ENCODE results near the gene PLCB2. TPM values are rescaled to one million over a fixed set of nuclear protein-coding genes. Genes with fewer than 3 reads are reported as not detected.

Gene PLCB2
- total and polyA plus RNA-seq, 9 of the 15 experiments (the other 6 are each of a cell fraction or from before 2014, with no cell fraction given), result 0.37 to 12.3 (median 8.0) TPM

DNA sequence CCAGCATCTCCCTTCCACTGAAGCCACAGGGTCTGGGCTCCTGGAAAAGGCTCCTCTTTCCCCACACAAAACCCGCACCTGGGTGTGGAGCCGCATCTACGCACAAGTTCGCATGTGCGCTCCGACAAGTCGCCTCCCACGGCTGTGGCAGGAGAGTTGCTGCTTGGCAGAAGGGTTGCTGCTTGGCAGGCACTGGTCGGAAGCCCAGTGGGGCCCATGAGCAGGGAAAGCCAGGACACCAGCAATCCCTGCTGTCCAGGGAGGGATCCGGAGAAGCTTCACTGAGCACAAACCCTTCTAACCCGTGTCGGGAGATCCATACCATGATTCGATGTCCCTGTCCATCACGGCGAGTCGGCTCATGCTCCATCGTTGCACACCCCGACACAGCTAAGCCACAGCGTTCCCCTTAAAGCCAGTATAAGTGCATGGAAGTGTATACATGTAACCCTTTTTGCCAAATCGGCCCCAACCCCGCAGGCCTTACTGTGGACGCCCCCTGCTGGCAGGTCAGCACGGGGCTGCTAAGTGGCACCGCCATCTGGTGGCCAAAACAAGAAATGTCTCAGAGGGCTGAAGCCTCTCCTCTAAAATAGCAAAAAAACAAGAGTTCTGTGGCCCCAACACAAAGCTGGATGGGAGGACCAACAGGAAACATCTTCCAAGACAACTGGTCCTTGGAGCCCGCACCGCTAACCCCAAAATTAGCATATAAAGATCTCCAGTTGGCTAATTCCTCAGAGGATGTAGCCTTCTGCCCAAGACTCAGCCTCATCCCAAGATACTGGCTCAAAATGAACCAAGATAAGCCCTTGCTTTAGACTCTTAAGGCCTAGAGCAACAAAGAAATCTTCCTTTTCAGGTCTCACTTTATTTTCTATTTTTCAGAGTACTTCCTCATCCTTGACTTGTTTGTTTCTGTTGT is 33.1 kb downstream of the PLCB2 start (continued):
- TF ChIP-seq, protein P1, sequence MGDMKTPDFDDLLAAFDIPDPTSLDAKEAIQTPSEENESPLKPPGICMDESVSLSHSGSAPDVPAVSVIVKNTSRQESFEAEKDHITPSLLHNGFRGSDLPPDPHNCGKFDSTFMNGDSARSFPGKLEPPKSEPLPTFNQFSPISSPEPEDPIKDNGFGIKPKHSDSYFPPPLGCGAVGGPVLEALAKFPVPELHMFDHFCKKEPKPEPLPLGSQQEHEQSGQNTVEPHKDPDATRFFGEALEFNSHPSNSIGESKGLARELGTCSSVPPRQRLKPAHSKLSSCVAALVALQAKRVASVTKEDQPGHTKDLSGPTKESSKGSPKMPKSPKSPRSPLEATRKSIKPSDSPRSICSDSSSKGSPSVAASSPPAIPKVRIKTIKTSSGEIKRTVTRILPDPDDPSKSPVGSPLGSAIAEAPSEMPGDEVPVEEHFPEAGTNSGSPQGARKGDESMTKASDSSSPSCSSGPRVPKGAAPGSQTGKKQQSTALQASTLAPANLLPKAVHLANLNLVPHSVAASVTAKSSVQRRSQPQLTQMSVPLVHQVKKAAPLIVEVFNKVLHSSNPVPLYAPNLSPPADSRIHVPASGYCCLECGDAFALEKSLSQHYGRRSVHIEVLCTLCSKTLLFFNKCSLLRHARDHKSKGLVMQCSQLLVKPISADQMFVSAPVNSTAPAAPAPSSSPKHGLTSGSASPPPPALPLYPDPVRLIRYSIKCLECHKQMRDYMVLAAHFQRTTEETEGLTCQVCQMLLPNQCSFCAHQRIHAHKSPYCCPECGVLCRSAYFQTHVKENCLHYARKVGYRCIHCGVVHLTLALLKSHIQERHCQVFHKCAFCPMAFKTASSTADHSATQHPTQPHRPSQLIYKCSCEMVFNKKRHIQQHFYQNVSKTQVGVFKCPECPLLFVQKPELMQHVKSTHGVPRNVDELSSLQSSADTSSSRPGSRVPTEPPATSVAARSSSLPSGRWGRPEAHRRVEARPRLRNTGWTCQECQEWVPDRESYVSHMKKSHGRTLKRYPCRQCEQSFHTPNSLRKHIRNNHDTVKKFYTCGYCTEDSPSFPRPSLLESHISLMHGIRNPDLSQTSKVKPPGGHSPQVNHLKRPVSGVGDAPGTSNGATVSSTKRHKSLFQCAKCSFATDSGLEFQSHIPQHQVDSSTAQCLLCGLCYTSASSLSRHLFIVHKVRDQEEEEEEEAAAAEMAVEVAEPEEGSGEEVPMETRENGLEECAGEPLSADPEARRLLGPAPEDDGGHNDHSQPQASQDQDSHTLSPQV (IDR thresholded peaks at IDR 0.05), result peak; percentile 94
- TF ChIP-seq TAF7 (tag; IDR thresholded peaks at IDR 0.05), result no peak
- TF ChIP-seq, protein P2, sequence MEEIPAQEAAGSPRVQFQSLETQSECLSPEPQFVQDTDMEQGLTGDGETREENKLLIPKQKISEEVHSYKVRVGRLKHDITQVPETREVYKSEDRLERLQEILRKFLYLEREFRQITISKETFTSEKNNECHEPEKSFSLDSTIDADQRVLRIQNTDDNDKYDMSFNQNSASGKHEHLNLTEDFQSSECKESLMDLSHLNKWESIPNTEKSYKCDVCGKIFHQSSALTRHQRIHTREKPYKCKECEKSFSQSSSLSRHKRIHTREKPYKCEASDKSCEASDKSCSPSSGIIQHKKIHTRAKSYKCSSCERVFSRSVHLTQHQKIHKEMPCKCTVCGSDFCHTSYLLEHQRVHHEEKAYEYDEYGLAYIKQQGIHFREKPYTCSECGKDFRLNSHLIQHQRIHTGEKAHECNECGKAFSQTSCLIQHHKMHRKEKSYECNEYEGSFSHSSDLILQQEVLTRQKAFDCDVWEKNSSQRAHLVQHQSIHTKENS (CRISPR knock-in tag; IDR thresholded peaks at IDR 0.05), result no peak
- TF ChIP-seq HNRNPUL1 (IDR thresholded peaks at IDR 0.05; ENCODE audit: low read length), result no peak
- peak; percentile 19; the same call in 1 of the 2 replicates for TF ChIP-seq ESRRA (IDR thresholded peaks at IDR 0.05; ENCODE audit: borderline replicate concordance, low read depth)
- TF ChIP-seq ZNF780A (CRISPR knock-in tag; IDR thresholded peaks at IDR 0.05), result no peak
- TF ChIP-seq, protein P3, sequence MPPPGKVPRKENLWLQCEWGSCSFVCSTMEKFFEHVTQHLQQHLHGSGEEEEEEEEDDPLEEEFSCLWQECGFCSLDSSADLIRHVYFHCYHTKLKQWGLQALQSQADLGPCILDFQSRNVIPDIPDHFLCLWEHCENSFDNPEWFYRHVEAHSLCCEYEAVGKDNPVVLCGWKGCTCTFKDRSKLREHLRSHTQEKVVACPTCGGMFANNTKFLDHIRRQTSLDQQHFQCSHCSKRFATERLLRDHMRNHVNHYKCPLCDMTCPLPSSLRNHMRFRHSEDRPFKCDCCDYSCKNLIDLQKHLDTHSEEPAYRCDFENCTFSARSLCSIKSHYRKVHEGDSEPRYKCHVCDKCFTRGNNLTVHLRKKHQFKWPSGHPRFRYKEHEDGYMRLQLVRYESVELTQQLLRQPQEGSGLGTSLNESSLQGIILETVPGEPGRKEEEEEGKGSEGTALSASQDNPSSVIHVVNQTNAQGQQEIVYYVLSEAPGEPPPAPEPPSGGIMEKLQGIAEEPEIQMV (tag; conservative IDR thresholded peaks at IDR 0.05; ENCODE audit: low read depth), result no peak
- TF ChIP-seq, protein P4, sequence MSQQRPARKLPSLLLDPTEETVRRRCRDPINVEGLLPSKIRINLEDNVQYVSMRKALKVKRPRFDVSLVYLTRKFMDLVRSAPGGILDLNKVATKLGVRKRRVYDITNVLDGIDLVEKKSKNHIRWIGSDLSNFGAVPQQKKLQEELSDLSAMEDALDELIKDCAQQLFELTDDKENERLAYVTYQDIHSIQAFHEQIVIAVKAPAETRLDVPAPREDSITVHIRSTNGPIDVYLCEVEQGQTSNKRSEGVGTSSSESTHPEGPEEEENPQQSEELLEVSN (IDR thresholded peaks at IDR 0.05; ENCODE audit: borderline replicate concordance in 1 of 2, extremely low read depth in 1 of 2, insufficient read depth in 1 of 2, insufficient read length in 1 of 2, low read depth in 1 of 2, low read length in 1 of 2, poor library complexity in 1 of 2, severe bottlenecking in 1 of 2), result no peak
- no peak for TF ChIP-seq ZNF274 (IDR thresholded peaks at IDR 0.05; ENCODE audit: borderline replicate concordance, low read depth, low read length)
- TF ChIP-seq EWSR1 (IDR thresholded peaks at IDR 0.05; ENCODE audit: borderline replicate concordance, low read depth, partially characterized antibody), result no peak
- no peak for TF ChIP-seq SIRT6 (IDR thresholded peaks at IDR 0.05; ENCODE audit: low read depth, low read length)
- TF ChIP-seq RBFOX2 (IDR thresholded peaks at IDR 0.05; ENCODE audit: low read depth, low read length), result no peak
- no peak for TF ChIP-seq ZSCAN32 (CRISPR knock-in tag; IDR thresholded peaks at IDR 0.05)
- no peak for TF ChIP-seq RBM17 (IDR thresholded peaks at IDR 0.05; ENCODE audit: borderline replicate concordance, low read depth, low read length)
- TF ChIP-seq, protein P5, sequence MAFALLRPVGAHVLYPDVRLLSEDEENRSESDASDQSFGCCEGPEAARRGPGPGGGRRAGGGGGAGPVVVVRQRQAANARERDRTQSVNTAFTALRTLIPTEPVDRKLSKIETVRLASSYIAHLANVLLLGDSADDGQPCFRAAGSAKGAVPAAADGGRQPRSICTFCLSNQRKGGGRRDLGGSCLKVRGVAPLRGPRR (CRISPR knock-in tag; IDR thresholded peaks at IDR 0.05), result no peak
- no peak for TF ChIP-seq ZFPM2 (CRISPR knock-in tag; IDR thresholded peaks at IDR 0.05)
